MM.1S (cell line): Measurements from ENCODE around the gene TULP4.

Source experiments
- DNase-seq: peaks from one replicate; pipeline ENCODE4 v3.0.0-alpha.2; 2015
- H2AFZ ChIP-seq: fragments of 300-600 bp; sonication (generic); 2 replicates; pipeline ENCODE4 v1.6.0; 2016; ENCODE audit warnings: antibody characterized with exemption, low read length
- H3F3A ChIP-seq: fragments of 300-600 bp; sonication (generic); 2 replicates; pipeline ENCODE4 v1.6.1; 2016; ENCODE audit warnings: mild to moderate bottlenecking, antibody characterized with exemption, low read length, moderate library complexity, mixed read lengths; ENCODE audit not compliant: insufficient read depth
- H3K27ac ChIP-seq: fragments of 300-600 bp; sonication (generic); 2 replicates; pipeline ENCODE4 v1.5.1; 2016; ENCODE audit warnings: mild to moderate bottlenecking, low read length
- H3K27me3 ChIP-seq: fragments of 300-600 bp; sonication (generic); replicated peaks from 2 replicates; pipeline ENCODE4 v1.6.0; 2016; ENCODE audit warnings: low read length; ENCODE audit not compliant: insufficient read depth
- H3K36me3 ChIP-seq: fragments of 300-600 bp; sonication (generic); replicated peaks from 2 replicates; pipeline ENCODE4 v1.6.1; 2016; ENCODE audit warnings: mild to moderate bottlenecking, low read length, mixed read lengths; ENCODE audit not compliant: insufficient read depth
- H3K4me1 ChIP-seq: fragments of 300-600 bp; sonication (generic); 2 replicates; pipeline ENCODE4 v1.6.1; 2016; ENCODE audit warnings: low read length, mixed read lengths
- H3K4me2 ChIP-seq: fragments of 300-600 bp; sonication (generic); 2 replicates; pipeline ENCODE4 v1.6.0; 2016; ENCODE audit warnings: low read depth, low read length
- H3K4me3 ChIP-seq: fragments of 300-600 bp; sonication (generic); 2 replicates; pipeline ENCODE4 v1.5.1; 2016; ENCODE audit warnings: low read length, mixed read lengths
- H3K79me2 ChIP-seq: fragments of 300-600 bp; sonication (generic); 2 replicates; pipeline ENCODE4 v1.6.1; 2016; ENCODE audit warnings: mixed run types, low read length, mixed read lengths
- H3K9ac ChIP-seq: fragments of 300-600 bp; sonication (generic); 2 replicates; pipeline ENCODE4 v1.6.1; 2016; ENCODE audit warnings: low read length, mixed read lengths
- H3K9me2 ChIP-seq: fragments of 300-600 bp; sonication (generic); replicated peaks from 2 replicates; pipeline ENCODE4 v1.6.1; 2016; ENCODE audit warnings: mild to moderate bottlenecking, low read length, mixed read lengths; ENCODE audit not compliant: insufficient read depth
- H3K9me3 ChIP-seq: fragments of 300-600 bp; sonication (generic); replicated peaks from 2 replicates; pipeline ENCODE4 v1.6.1; 2016; ENCODE audit warnings: mild to moderate bottlenecking, low read length, mixed read lengths; ENCODE audit not compliant: insufficient read depth
- H4K20me1 ChIP-seq: fragments of 300-600 bp; sonication (generic); 2 replicates; pipeline ENCODE4 v1.6.1; 2016; ENCODE audit warnings: mild to moderate bottlenecking, low read length, moderate library complexity, mixed read lengths; ENCODE audit not compliant: insufficient read depth
- CTCF ChIP-seq: fragments of 300-600 bp; sonication (generic); IDR thresholded peaks from 2 replicates; pipeline ENCODE4 v1.5.1; 2016; ENCODE audit warnings: antibody characterized with exemption, low read length, mixed read lengths
- EZH2 ChIP-seq: fragments of 300-600 bp; sonication (generic); optimal IDR thresholded peaks from 2 replicates; pipeline ENCODE3; 2017; ENCODE audit warnings: low read depth, mild to moderate bottlenecking, antibody characterized with exemption, low read length, mixed read lengths
- EZH2phosphoT487 ChIP-seq: fragments of 300-600 bp; sonication (generic); IDR thresholded peaks from 2 replicates; pipeline ENCODE4 v1.6.1; 2018; ENCODE audit warnings: antibody characterized with exemption, low read length

The TULP4 gene

GRCh38 chr6:158559895-158560835, 247.9 kb downstream of the TULP4 start, which contains the start of gene TMEM181:
TSS of gene TMEM181 (plus strand) at chr6:158560091. CDS start at chr6:158560225, 134 bp downstream.
- peak within 1 kb of the TSS; percentile 68 for H3K4me2 ChIP-seq
- TF ChIP-seq CTCF (no peak), EZH2 (no peak), EZH2phosphoT487 (no peak)
- H3K9me2 ChIP-seq, result no peaks in the 10 kb centered on the region
- H3K27ac ChIP-seq, result peak within 1 kb of the TSS; percentile 49; the same call in 1 of the 2 replicates
- H4K20me1 ChIP-seq, result no peaks in the 10 kb centered on the region
- H3K4me3 ChIP-seq, result peak within 1 kb of the TSS; percentile 64
- peaks cover 12% of the 10 kb centered on the region for H3K27me3 ChIP-seq
- peaks cover 7% of the 10 kb centered on the region for H3K79me2 ChIP-seq
- DNase-seq, result peak; percentile 72
- no peaks in the 10 kb centered on the region for H3K9me3 ChIP-seq
- no peaks in the 10 kb centered on the region for H3F3A ChIP-seq
- H3K9ac ChIP-seq, result peak within 1 kb of the TSS; percentile 78
- H2AFZ ChIP-seq, result peak within 1 kb of the TSS; percentile 87
- no peaks in the 10 kb centered on the region for H3K36me3 ChIP-seq
- no peaks in the 10 kb centered on the region for H3K4me1 ChIP-seq

GRCh38 chr6:158560836-158561320, 248.6 kb downstream of the TULP4 start:
- peak overlapping the region; percentile 78; the same call in 1 of the 2 replicates for H3K9ac ChIP-seq
- H3K79me2 ChIP-seq, result peaks cover 7% of the 10 kb centered on the region
- H3K9me2 ChIP-seq, result no peaks in the 10 kb centered on the region
- peak overlapping the region; percentile 64 for H3K4me3 ChIP-seq
- H3K27me3 ChIP-seq, result peaks cover 5% of the 10 kb centered on the region
- no peaks in the 10 kb centered on the region for H4K20me1 ChIP-seq
- no peaks in the 10 kb centered on the region for H3K36me3 ChIP-seq
- no peak overlapping the region for H2AFZ ChIP-seq
- H3K4me2 ChIP-seq, result peak overlapping the region; percentile 68; the same call in 1 of the 2 replicates
- no peaks in the 10 kb centered on the region for H3K9me3 ChIP-seq
- TF ChIP-seq EZH2 (no peak), EZH2phosphoT487 (no peak), CTCF (no peak)
- no peaks in the 10 kb centered on the region for H3K4me1 ChIP-seq
- no peak overlapping the region for H3K27ac ChIP-seq
- H3F3A ChIP-seq, result no peaks in the 10 kb centered on the region
- no peak for DNase-seq
